ENCODE measurements around the gene PPM1H. TPM values are rescaled to one million over a fixed set of nuclear protein-coding genes. Genes with fewer than 3 reads are reported as not detected.

The PPM1H gene
- total and polyA plus RNA-seq, 10 of the 15 experiments (the other 5 are each of a cell fraction or from before 2014, with no cell fraction given): 0.11 to 0.83 (median 0.49) TPM

DNA sequence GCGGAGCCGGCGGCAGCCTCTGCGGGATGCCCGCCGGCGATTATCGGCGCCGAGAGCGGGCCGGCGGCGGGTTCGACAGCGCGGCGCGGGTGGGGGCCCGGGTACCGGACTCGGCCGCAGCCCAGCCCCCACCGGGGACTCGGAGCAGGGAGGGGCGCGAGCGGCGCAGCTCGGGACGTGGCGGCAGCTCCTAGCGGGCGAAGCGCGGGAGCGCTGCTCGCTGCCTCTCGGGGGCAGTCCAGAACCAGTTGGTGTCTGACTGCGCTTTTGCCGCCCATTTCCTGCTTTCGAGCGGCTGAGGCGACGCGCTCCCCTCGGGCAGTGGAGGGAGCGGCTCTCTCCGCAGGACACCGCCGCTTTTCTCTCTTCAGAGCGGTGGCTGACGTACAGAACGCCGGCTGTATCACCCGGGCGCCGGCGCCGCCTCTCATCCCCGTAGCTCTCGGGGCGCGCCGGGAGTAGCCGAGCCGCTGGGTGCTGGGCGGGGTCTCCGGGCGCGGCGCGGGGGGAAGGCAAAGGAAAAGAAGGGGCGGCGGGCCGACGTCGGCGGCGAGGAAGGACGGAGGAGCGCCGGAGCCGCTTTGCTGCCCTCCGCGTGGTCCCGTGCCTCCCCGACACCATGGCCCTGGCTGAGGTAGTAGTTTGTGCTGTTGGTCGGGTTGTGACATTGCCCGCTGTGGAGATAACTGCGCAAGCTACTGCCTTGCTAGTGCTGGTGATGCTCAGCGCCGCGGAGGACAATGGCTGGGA, 331.7 kb downstream of the PPM1H start (continued):
- TF ChIP-seq ELK1 (IDR thresholded peaks at IDR 0.05; ENCODE audit: low read depth, low read length) (no peak; the same call in 1 of the 2 replicates), POU2F2 (IDR thresholded peaks at IDR 0.05; ENCODE audit: borderline replicate concordance, low read depth, low read length) (peak; percentile 42; the same call in 2 of the 3 replicates), ZBTB11 (CRISPR knock-in tag; IDR thresholded peaks at IDR 0.05) (no peak), BMI1 (IDR thresholded peaks at IDR 0.05; ENCODE audit: borderline replicate concordance) (no peak), SUPT20H (IDR thresholded peaks at IDR 0.05; ENCODE audit: borderline replicate concordance, control insufficient read depth, low read depth, low read length) (no peak), BACH1 (IDR thresholded peaks at IDR 0.05; ENCODE audit: borderline replicate concordance) (peak; percentile 92; the same call in 1 of the 2 replicates), RUNX3 (IDR thresholded peaks at IDR 0.05; ENCODE audit: low read length) (peak; percentile 36), ZNF384 (IDR thresholded peaks at IDR 0.05; ENCODE audit: borderline replicate concordance, low read depth, low read length) (no peak), STAT3 (IDR thresholded peaks at IDR 0.05; ENCODE audit: low read depth, low read length) (no peak), HDGF (IDR thresholded peaks at IDR 0.05) (no peak), RELA (IDR thresholded peaks at IDR 0.05; ENCODE audit: borderline replicate concordance, partially characterized antibody) (peak; percentile 35), ZZZ3 (IDR thresholded peaks at IDR 0.05; ENCODE audit: control insufficient read depth, insufficient read length, low read depth) (no peak), STAT1 (conservative IDR thresholded peaks at IDR 0.05) (0 out of 2 replicates have a peak, but pooled peaks have one; percentile 24), MEF2B (IDR thresholded peaks at IDR 0.05; ENCODE audit: partially characterized antibody, poor library complexity, severe bottlenecking) (no peak), SPI1 (IDR thresholded peaks at IDR 0.05; ENCODE audit: borderline replicate concordance, insufficient read depth, low read depth, low read length) (no peak; the same call in 1 of the 2 replicates), HDAC6 (IDR thresholded peaks at IDR 0.05; ENCODE audit: unreplicated experiment) (peak; percentile 45), ESRRA (IDR thresholded peaks at IDR 0.05; ENCODE audit: low read length) (no peak), SMAD1 (IDR thresholded peaks at IDR 0.05; ENCODE audit: low read depth, partially characterized antibody) (no peak), POLR2A (IDR thresholded peaks at IDR 0.05; ENCODE audit: low read depth, low read length) (peak; percentile 88)
- TF ChIP-seq, protein P1, sequence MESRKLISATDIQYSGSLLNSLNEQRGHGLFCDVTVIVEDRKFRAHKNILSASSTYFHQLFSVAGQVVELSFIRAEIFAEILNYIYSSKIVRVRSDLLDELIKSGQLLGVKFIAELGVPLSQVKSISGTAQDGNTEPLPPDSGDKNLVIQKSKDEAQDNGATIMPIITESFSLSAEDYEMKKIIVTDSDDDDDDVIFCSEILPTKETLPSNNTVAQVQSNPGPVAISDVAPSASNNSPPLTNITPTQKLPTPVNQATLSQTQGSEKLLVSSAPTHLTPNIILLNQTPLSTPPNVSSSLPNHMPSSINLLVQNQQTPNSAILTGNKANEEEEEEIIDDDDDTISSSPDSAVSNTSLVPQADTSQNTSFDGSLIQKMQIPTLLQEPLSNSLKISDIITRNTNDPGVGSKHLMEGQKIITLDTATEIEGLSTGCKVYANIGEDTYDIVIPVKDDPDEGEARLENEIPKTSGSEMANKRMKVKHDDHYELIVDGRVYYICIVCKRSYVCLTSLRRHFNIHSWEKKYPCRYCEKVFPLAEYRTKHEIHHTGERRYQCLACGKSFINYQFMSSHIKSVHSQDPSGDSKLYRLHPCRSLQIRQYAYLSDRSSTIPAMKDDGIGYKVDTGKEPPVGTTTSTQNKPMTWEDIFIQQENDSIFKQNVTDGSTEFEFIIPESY (IDR thresholded peaks at IDR 0.05): no peak
- TF ChIP-seq, protein P2, sequence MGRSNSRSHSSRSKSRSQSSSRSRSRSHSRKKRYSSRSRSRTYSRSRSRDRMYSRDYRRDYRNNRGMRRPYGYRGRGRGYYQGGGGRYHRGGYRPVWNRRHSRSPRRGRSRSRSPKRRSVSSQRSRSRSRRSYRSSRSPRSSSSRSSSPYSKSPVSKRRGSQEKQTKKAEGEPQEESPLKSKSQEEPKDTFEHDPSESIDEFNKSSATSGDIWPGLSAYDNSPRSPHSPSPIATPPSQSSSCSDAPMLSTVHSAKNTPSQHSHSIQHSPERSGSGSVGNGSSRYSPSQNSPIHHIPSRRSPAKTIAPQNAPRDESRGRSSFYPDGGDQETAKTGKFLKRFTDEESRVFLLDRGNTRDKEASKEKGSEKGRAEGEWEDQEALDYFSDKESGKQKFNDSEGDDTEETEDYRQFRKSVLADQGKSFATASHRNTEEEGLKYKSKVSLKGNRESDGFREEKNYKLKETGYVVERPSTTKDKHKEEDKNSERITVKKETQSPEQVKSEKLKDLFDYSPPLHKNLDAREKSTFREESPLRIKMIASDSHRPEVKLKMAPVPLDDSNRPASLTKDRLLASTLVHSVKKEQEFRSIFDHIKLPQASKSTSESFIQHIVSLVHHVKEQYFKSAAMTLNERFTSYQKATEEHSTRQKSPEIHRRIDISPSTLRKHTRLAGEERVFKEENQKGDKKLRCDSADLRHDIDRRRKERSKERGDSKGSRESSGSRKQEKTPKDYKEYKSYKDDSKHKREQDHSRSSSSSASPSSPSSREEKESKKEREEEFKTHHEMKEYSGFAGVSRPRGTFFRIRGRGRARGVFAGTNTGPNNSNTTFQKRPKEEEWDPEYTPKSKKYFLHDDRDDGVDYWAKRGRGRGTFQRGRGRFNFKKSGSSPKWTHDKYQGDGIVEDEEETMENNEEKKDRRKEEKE (IDR thresholded peaks at IDR 0.05): peak; percentile 50; the same call in 1 of the 2 replicates

All from GM12878 (cell line).